K562 (cell line): ENCODE measurements around the gene NTM. TPM values are rescaled to one million over a fixed set of nuclear protein-coding genes. Genes with fewer than 3 reads are reported as not detected.

Source experiments
- ATAC-seq: fragments of 200-7000 bp; cut with Tn5 transposase; 3 replicates; pipeline ENCODE4 v1.9.1; 2020; ENCODE audit warnings: moderate library complexity
- BruUV-seq: library from RNA; stranded (reverse); fragments of 400-500 nt; replicated peaks from 2 replicates; lab custom pipeline; 2021; lab: Mats Ljungman, UMichigan
- CTCF ChIA-PET: fragments of 300-600 bp; formaldehyde crosslinking; extraction: SDS; loops from one replicate; lab custom pipeline; 2021; ENCODE audit warnings: low intra/inter-chr PET ratio; lab: Yijun Ruan, JAX
- POLR2A ChIA-PET: fragments of 300-600, 350-650 bp; sonication (Branson Sonifier 250); formaldehyde crosslinking; extraction: SDS; loops from one replicate; lab custom pipeline; 2021; ENCODE audit warnings: antibody characterized with exemption, inconsistent platforms; lab: Yijun Ruan, JAX
- DNase-seq, 4 experiments: peaks; one replicate each; pipeline versions ENCODE4 v3.0.0 to v3.0.0-alpha.2; 2011 to 2018; ENCODE audit warnings: low spot score in 3 of 4, mixed read lengths in 3 of 4; ENCODE audit errors: extremely low read depth in 1 of 4
- FAIRE-seq: peaks from 2 replicates; lab custom pipeline; 2011; peaks lifted over from hg19 to GRCh38; lab: Jason Lieb, UNC
- H2AFZ ChIP-seq: 2 replicates; pipeline ENCODE4 v1.6.0; 2011; ENCODE audit warnings: low read depth, low read length, control low read depth, inconsistent platforms
- H3K27ac ChIP-seq: fragments of 200-600 bp; 3 replicates; pipeline ENCODE4 v1.8.0; 2011; ENCODE audit warnings: low read depth, mild to moderate bottlenecking, control low read depth, inconsistent platforms, low read length, moderate library complexity, mixed read lengths; ENCODE audit errors: extremely low read depth
- H3K27me3 ChIP-seq, 2 experiments: fragments of 300-600 bp in 1 of 2; 2 replicates in 1 of 2; 3 replicates in 1 of 2; pipeline versions ENCODE4 v1.6.0 to v1.8.0; 2011; ENCODE audit warnings: inconsistent platforms in 2 of 2, low read length in 2 of 2, mild to moderate bottlenecking in 1 of 2, mixed read lengths in 1 of 2, moderate library complexity in 1 of 2; ENCODE audit not compliant: control insufficient read depth in 2 of 2, insufficient read depth in 2 of 2
- H3K36me3 ChIP-seq: fragments of 300-600 bp; 3 replicates; pipeline ENCODE4 v1.8.0; 2011; ENCODE audit warnings: mild to moderate bottlenecking, low read length, inconsistent platforms; ENCODE audit not compliant: control insufficient read depth, insufficient read depth
- H3K4me1 ChIP-seq, 2 experiments: fragments of 200-600 bp in 1 of 2; replicated peaks in 1 of 2; 2 replicates in 1 of 2; 3 replicates in 1 of 2; pipeline versions ENCODE4 v1.5.1 to v1.8.0; 2011; ENCODE audit warnings: inconsistent platforms in 2 of 2, low read length in 2 of 2, mild to moderate bottlenecking in 1 of 2, mixed read lengths in 1 of 2, moderate library complexity in 1 of 2; ENCODE audit not compliant: control insufficient read depth in 2 of 2, insufficient read depth in 2 of 2
- H3K4me2 ChIP-seq: 2 replicates; pipeline ENCODE4 v1.6.1; 2011; ENCODE audit warnings: low read length, control low read depth, inconsistent platforms, mixed read lengths; ENCODE audit not compliant: insufficient read depth
- H3K4me3 ChIP-seq: fragments of 200-600 bp; sonication (generic), shearing (Covaris generic); 2 replicates; pipeline ENCODE4 v1.5.1; 2016; ENCODE audit warnings: control low read depth, inconsistent platforms
- H3K79me2 ChIP-seq: fragments of 200-600 bp; 3 replicates; pipeline ENCODE4 v1.8.0; 2011; ENCODE audit warnings: low read length, inconsistent platforms; ENCODE audit not compliant: control insufficient read depth, insufficient read depth
- H3K9ac ChIP-seq, 2 experiments: 2 replicates each; pipeline versions ENCODE4 v1.6.0 to v1.6.1; 2011; ENCODE audit warnings: low read depth in 2 of 2, low read length in 2 of 2, control low read depth in 1 of 2, inconsistent platforms in 1 of 2, mild to moderate bottlenecking in 1 of 2, mixed read lengths in 1 of 2; ENCODE audit not compliant: insufficient read depth in 1 of 2
- H3K9me1 ChIP-seq: one replicate; pipeline ENCODE4 v1.6.0; 2011; ENCODE audit warnings: inconsistent platforms, mild to moderate bottlenecking, low read length, moderate library complexity; ENCODE audit not compliant: control insufficient read depth, insufficient read depth
- H3K9me3 ChIP-seq: replicated peaks from 2 replicates; pipeline ENCODE4 v1.5.1; 2011; ENCODE audit warnings: low read depth, low read length, inconsistent platforms; ENCODE audit not compliant: control insufficient read depth, insufficient read depth
- H4K20me1 ChIP-seq: replicated peaks from 2 replicates; pipeline ENCODE4 v1.6.1; 2011; ENCODE audit warnings: low read length, inconsistent platforms, mixed read lengths; ENCODE audit not compliant: control insufficient read depth, insufficient read depth
- CAMTA2 ChIP-seq: fragments of 250-450 bp; sonication (Bioruptor Pico); conservative IDR thresholded peaks from 2 replicates; pipeline ENCODE4 v1.5.1; 2022
- EWSR1 ChIP-seq: fragments of 450-650 bp; IDR thresholded peaks from 2 replicates; pipeline ENCODE4 v1.6.1; 2018; ENCODE audit warnings: borderline replicate concordance, mild to moderate bottlenecking, low read depth, moderate library complexity; ENCODE audit not compliant: partially characterized antibody
- GABPB1 ChIP-seq: sonication (generic); formaldehyde crosslinking; IDR thresholded peaks from 2 replicates; pipeline ENCODE4 v1.8.0; 2022; ENCODE audit warnings: mild to moderate bottlenecking, missing genetic modification reagents
- GMEB1 ChIP-seq: fragments of 250-450 bp; sonication (Bioruptor Pico); IDR thresholded peaks from 2 replicates; pipeline ENCODE4 v1.4.0; 2020; ENCODE audit warnings: mild to moderate bottlenecking
- NR2F6 ChIP-seq: fragments of 450-650 bp; formaldehyde crosslinking; IDR thresholded peaks from 2 replicates; pipeline ENCODE4 v1.4.0; 2020; ENCODE audit warnings: mild to moderate bottlenecking
- NR3C1 ChIP-seq: sonication (generic); formaldehyde crosslinking; IDR thresholded peaks from 2 replicates; pipeline ENCODE4 v1.8.1; 2022; ENCODE audit warnings: missing genetic modification reagents
- TFAM ChIP-seq: fragments of 250-450 bp; sonication (Bioruptor Pico); conservative IDR thresholded peaks from 2 replicates; pipeline ENCODE4 v1.5.0; 2021; ENCODE audit warnings: mild to moderate bottlenecking, moderate library complexity
- ZFPM2 ChIP-seq: fragments of 250-450 bp; sonication (Bioruptor Pico); IDR thresholded peaks from 2 replicates; pipeline ENCODE4 v1.5.1; 2022; ENCODE audit warnings: mild to moderate bottlenecking
- ZNF609 ChIP-seq: sonication (generic); formaldehyde crosslinking; IDR thresholded peaks from 2 replicates; pipeline ENCODE4 v1.8.1; 2023; ENCODE audit warnings: missing genetic modification reagents, mild to moderate bottlenecking, borderline replicate concordance
- WGBS: fragments of 100-300 bp; shearing (Covaris generic); methylation state at CpG from one replicate; pipeline ENCODE4 v1.1.6; 2016; ENCODE audit warnings: low coverage, mixed read lengths; ENCODE audit not compliant: insufficient coverage; ENCODE audit errors: missing lambda C conversion rate; 5-methylcytosine and 5-hydroxymethylcytosine counted together
- in situ Hi-C: fragments of 300-500 bp; cut with MboI; formaldehyde crosslinking; loops from 4 replicates; pipeline ENCODE4 v1.15.0; 2018; ENCODE audit warnings: inconsistent platforms, mixed read lengths
- intact Hi-C: fragments of 100-400 bp; cut with micrococcal nuclease; formaldehyde crosslinking; loops from 2 replicates; pipeline ENCODE4 v1.14.2; 2022
- polyA plus RNA-seq, 8 experiments: library from polyadenylated mRNA; depleted of rRNA in 4 of 8; stranded (reverse) in 5 of 8; unstranded in 3 of 8; fragments of >200 nt; fragmentation: Nextera tagmentation in 2 of 8; fragmentation: Illumina TruSeq in 1 of 8; extraction: Ambion mirVana in 2 of 8; extraction: Trizol in 1 of 8; gene quantifications; 2 replicates each; pipeline versions ENCODE4 v1.2.1 to v1.2.3, GENCODE V29; 2011 to 2014; ENCODE audit warnings: inconsistent platforms in 1 of 8, missing spikeins in 1 of 8
- total RNA-seq, 7 experiments: library from RNA; depleted of rRNA in 6 of 7; stranded (reverse); fragments of >200 nt in 6 of 7; fragmentation: Illumina TruSeq in 2 of 7; extraction: Trizol in 2 of 7; gene quantifications; 2 replicates each; pipeline versions ENCODE4 v1.2.1 to v1.2.3, GENCODE V29; 2011 to 2021; ENCODE audit warnings: low replicate concordance in 1 of 7

Gene NTM
- total and polyA plus RNA-seq, 9 of the 15 experiments (the other 6 are each of a cell fraction or from before 2014, with no cell fraction given): not detected

GRCh38 chr11:131458421-131458820 is 88.0 kb downstream of the NTM start:
- H3K4me1 ChIP-seq: no peaks in the 10 kb centered on the region
- TF ChIP-seq CAMTA2 (no peak), EWSR1 (no peak), NR3C1 (CRISPR knock-in tag) (no peak), TFAM (no peak), GABPB1 (no peak)
- DNase-seq (no peak), ATAC-seq (no peak), FAIRE-seq (no peak)
- in situ Hi-C loops (no loop called here), intact Hi-C loops (no loop called here)
- no peaks in the 10 kb centered on the region for H3K79me2 ChIP-seq
- WGBS: 0% methylated on average over 3 of the region's 3 CpGs
- no peak overlapping the region for H3K4me3 ChIP-seq
- H3K9me3 ChIP-seq: no peaks in the 10 kb centered on the region
- POLR2A ChIA-PET: no interaction called here
- no peak overlapping the region for H3K27ac ChIP-seq
- no peak overlapping the region for H2AFZ ChIP-seq
- BruUV-seq: no TSS peak
- H3K36me3 ChIP-seq: no peaks in the 10 kb centered on the region
- H3K27me3 ChIP-seq: peaks cover 0 to 11% of the 10 kb centered on the region in 2 experiments; a peak in 2 of 5 replicates
- no peak overlapping the region for H3K4me2 ChIP-seq
- H4K20me1 ChIP-seq: no peaks in the 10 kb centered on the region
- no peak overlapping the region for H3K9ac ChIP-seq
- CTCF ChIA-PET: no interaction called here
- no peaks in the 10 kb centered on the region for H3K9me1 ChIP-seq

- in situ Hi-C loops: no loop called here
- intact Hi-C loops: no loop called here
- no peaks in the 10 kb centered on the region for H3K36me3 ChIP-seq
- H3K4me1 ChIP-seq: no peaks in the 10 kb centered on the region
- ChIA-PET CTCF (no interaction called here), POLR2A (no interaction called here)
- H3K27ac ChIP-seq: no peak overlapping the region
- no peak overlapping the region for H3K4me2 ChIP-seq
- H3K4me3 ChIP-seq: no peak overlapping the region
- H3K27me3 ChIP-seq: peaks cover 0 to 13% of the 10 kb centered on the region in 2 experiments; a peak in 2 of 5 replicates
- no peaks in the 10 kb centered on the region for H3K9me3 ChIP-seq
- BruUV-seq: no TSS peak
- FAIRE-seq (no peak), ATAC-seq (no peak), DNase-seq (no peak)
- H4K20me1 ChIP-seq: no peaks in the 10 kb centered on the region
- 3% methylated on average over 2 of the region's 2 CpGs for WGBS
- H2AFZ ChIP-seq: no peak overlapping the region
- no peak overlapping the region for H3K9ac ChIP-seq
- H3K79me2 ChIP-seq: no peaks in the 10 kb centered on the region
- no peaks in the 10 kb centered on the region for H3K9me1 ChIP-seq
- TF ChIP-seq GMEB1 (CRISPR knock-in tag): no peak
- no peak for TF ChIP-seq ZFPM2 (CRISPR knock-in tag)
- TF ChIP-seq ZNF609 (CRISPR knock-in tag): no peak
- no peak for TF ChIP-seq NR2F6 (CRISPR knock-in tag)
These were observed 90.5 kb downstream of the NTM start for GRCh38 chr11:131460931-131461330.
